Measurements from ENCODE around the gene ANAPC4.
A peak's percentile ranks its signal among the peaks of the same experiment; 100 is the strongest.

ANAPC4 gene

DNA sequence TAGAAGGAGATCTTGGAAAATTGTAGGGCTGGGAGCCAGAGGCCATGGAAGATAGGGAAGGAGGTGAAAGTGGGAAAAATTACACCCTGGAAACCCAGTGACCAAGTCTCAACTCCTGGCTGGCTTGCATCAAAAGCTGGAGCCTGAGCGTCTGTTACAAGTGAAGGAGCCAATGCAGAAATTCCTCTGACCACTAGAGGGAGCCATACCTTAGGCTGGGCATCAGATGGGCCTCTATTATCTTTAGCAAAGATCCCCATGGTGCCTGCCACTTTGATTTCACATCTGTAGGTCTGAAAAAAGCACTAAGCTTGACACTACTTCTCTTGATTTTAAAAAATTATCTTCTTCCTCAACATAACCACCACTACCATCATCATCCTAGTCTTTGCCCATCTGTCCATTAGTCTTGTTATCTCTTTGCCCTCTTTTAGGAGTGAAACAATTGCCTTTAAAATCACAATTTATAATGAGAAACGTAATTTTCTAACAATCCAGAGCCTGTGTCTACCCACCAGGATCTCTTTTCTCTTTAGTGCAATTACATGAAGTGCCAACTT, 62.9 kb downstream of the ANAPC4 start:
- peak; percentile 70 for DNase-seq

DNA sequence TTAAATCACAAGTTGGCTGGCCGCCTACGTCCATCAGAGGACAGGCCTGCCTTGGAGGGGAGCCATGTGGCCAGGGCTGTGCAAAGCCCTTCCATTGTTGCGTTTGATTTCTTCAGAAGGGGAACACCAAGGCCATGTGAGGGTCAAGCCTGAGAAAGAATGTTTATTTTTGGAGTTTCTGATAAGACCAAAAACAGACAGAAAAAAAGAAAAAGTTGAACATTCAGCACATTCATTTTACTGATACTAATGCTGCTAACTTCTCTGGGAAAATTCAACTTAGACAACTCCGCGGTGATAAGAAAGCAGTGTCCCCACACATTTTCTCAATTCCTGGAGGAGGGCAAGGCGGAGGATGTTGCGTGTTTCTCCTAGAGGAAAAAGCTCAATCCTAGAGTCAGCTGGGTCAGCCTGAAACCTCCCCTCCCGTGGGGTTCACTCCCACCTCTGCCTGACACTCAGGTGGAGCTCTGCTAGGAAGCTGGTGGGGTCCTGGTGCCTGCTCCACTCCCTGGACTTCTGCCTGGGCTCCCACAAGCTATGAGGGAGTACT, 63.5 kb downstream of the ANAPC4 start:
- DNase-seq: no peak

GRCh38 chr4:25441519-25442117, 64.6 kb downstream of the ANAPC4 start:
- peak; percentile 54 for DNase-seq

DNA sequence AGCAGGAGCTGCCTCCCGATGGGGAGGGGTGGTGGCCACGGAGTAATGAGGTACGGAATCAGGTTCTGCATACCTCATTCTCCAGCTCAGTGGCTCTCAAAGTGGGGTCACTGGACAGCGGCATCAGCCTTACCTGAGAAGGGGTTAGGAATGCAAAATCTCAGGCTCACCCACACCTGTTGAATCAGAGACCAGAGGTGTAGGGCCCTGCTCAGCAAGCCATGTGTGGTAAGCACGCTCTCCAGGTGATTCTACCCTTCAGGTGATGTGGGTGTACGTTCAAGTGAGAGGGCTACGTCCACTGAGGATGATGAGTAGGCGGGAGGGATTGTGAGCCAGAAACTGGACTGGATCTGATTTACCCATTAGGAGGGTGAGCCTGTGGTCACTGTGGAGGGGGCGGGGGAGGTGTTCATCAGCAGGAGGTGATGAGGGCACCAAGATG, 65.8 kb downstream of the ANAPC4 start:
- no peak for DNase-seq

DNA sequence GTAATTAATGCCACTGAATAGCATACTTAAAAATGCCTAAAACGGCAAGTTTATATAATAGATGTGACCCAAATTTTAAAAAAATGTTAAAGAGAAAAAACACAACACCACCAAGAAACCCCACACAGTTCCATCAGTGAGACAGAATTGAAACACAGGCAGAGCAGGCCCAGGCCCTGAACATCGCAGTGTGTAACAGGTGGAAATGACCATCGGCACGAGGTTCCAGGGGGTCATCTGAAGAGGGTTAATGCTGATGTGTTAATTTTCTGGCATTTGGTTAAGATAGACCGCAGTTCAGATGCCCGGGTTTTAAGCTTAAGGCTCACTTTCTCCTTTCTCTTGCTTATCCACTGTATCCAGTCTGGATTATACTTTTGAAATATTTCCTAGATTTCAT, 66.8 kb downstream of the ANAPC4 start:
- DNase-seq: no peak

DNA sequence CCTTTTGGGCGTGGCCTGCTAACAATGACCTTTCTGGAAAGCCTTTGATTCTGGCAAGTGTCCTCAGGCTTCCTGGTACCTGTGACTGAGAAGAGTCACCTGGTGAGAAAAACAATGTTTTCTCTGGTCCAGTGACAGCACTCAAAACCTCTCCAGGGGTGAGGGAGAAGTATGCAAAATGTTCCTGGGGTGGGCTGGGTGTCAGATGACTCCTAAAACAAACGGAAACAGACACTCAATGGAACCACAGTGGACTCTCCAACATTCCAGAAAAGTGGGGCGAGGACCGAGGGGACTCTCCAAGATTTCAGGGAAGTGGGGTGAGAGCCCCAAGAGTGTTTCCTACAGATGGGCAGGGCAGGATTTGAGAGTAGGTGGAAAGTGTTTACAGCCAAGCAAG, 69.5 kb downstream of the ANAPC4 start:
- no peak for DNase-seq

- DNase-seq: peak; percentile 65
Measured at GRCh38 chr4:25448379-25449109, 71.5 kb downstream of the ANAPC4 start.

DNA sequence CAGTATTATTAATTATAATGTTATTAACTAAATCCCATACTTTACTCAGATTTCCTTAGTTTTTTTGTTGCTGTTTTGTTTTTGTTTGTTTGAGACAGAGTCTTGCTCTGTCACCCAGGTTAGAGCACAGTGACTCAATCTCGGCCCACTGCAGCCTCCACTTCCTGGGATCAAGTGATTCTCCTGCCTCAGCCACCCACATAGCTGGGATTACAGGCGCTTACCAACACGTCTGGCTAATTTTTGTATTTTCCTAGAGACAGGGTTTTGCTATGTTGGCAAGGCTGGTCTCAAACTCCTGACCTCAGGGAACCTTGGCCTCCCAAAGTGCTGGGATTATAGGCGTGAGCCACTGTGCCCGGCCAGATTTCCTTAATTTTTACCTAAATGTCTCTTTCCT, 72.2 kb downstream of the ANAPC4 start:
- no peak for DNase-seq

DNA sequence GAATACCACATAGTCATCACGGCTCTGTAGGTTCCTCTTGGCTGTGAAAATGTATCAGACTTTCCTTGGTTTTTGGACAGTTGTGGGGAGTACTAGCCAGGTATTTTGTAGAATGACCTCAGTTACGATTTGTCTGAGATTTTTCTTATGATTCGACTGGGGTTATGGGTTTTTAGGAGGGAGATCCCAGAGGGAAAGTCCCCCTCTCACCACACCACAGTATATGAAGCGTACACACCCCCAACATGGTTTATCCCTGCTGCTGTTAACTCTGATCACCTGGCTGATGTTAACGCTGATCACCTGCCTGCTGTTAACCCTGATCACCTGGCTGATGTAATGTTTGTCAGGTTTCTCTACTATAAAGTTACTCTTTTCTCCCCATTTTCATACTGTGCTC, 72.6 kb downstream of the ANAPC4 start:
- no peak for DNase-seq

- DNase-seq: no peak
Measured at GRCh38 chr4:25450491-25450901, 73.4 kb downstream of the ANAPC4 start.

GRCh38 chr4:25451676-25452075, 74.6 kb downstream of the ANAPC4 start:
- no peak for DNase-seq

GRCh38 chr4:25452081-25452480, 75.0 kb downstream of the ANAPC4 start:
- DNase-seq: no peak

GRCh38 chr4:25454476-25454875, 77.4 kb downstream of the ANAPC4 start:
- no peak for DNase-seq

GRCh38 chr4:25457053-25457715, 80.1 kb downstream of the ANAPC4 start:
- peak; percentile 31 for DNase-seq

DNA sequence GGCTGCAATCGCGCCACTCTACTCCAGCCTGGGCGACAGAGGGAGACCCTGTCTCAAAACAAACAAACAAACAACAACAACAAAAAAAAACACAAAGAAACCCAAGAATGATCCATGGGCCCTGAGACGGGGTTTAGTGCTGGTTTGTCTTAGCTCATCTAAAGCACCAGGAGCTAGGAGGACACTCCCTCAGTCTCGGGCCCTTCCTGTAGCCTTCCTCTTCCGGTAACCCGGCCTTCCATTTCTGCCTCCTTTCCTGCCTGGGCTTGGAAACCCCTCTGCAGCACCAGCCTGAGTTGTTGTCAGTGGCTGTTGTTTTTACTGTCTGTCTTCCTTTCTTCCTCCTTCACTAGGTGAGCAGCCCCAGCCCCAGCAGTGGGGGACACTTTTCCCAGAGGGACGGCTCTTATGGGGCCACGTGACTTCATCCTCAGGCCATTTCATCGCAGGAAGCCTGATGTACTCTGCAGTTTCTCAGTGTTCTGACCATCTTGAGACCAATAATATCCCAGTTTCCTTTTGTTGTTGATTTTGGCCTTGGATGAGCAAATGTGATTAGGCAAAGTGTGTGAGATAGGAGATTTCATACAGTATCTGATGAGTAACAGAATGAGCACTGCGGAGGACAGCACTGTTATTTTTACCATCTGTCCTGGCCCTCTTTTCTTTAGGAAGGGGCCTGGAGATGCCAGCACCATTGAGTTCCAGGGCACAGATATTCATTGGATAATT, 90.1 kb downstream of the ANAPC4 start:
- DNase-seq: no peak

- no peak for DNase-seq
Measured at GRCh38 chr4:25467843-25468242, 90.8 kb downstream of the ANAPC4 start.

Data from fibroblast of skin of scalp (primary cell).